PC-9 (cell line): ENCODE data around the gene STX8. TPM values are rescaled to one million over a fixed set of nuclear protein-coding genes. Genes with fewer than 3 reads are reported as not detected.

ENCODE experiments used
- BruUV-seq: library from RNA; stranded (reverse); fragments of 400-500 nt; replicated peaks from 2 replicates; lab custom pipeline; 2021; lab: Mats Ljungman, UMichigan
- CTCF ChIA-PET: fragments of 300-600 bp; sonication (Branson Sonifier 250); formaldehyde crosslinking; loops from one replicate; lab custom pipeline; 2022; ENCODE audit warnings: antibody characterized with exemption; lab: Charles Lee
- POLR2A ChIA-PET: fragments of 300-600 bp; sonication (Branson Sonifier 250); formaldehyde crosslinking; loops from one replicate; lab custom pipeline; 2022; ENCODE audit warnings: antibody characterized with exemption; ENCODE audit not compliant: unreplicated experiment; lab: Charles Lee
- DNase-seq, 2 experiments: peaks; one replicate each; pipeline versions ENCODE4 v3.0.0 to v3.0.0-alpha.2; 2015 to 2022; ENCODE audit warnings: mixed read lengths in 1 of 2
- H2AFZ ChIP-seq: fragments of 200-600 bp; sonication (generic); 2 replicates; pipeline ENCODE4 v1.8.1; 2017; ENCODE audit warnings: antibody characterized with exemption
- H3F3A ChIP-seq: fragments of 200-600 bp; sonication (generic); 2 replicates; pipeline ENCODE4 v1.8.1; 2017; ENCODE audit warnings: antibody characterized with exemption, mild to moderate bottlenecking, low read depth; ENCODE audit not compliant: insufficient read depth
- H3K27ac ChIP-seq: fragments of 200-600 bp; sonication (generic); 2 replicates; pipeline ENCODE4 v1.6.1; 2016; ENCODE audit warnings: mixed run types
- H3K27me3 ChIP-seq: fragments of 200-600 bp; sonication (generic); 2 replicates; pipeline ENCODE4 v1.6.1; 2016; ENCODE audit warnings: low read depth, mixed run types; ENCODE audit not compliant: insufficient read depth
- H3K36me3 ChIP-seq: fragments of 200-600 bp; sonication (generic); 2 replicates; pipeline ENCODE4 v1.6.1; 2016; ENCODE audit warnings: low read depth, mixed run types
- H3K4me1 ChIP-seq: fragments of 200-600 bp; sonication (generic); replicated peaks from 2 replicates; pipeline ENCODE4 v1.6.1; 2016; ENCODE audit warnings: mixed run types; ENCODE audit not compliant: insufficient read depth
- H3K4me2 ChIP-seq: fragments of 200-600 bp; sonication (generic); 2 replicates; pipeline ENCODE4 v1.6.1; 2017; ENCODE audit warnings: mixed run types
- H3K4me3 ChIP-seq: fragments of 200-600 bp; sonication (generic); 2 replicates; pipeline ENCODE4 v1.6.1; 2016; ENCODE audit warnings: mixed run types
- H3K79me2 ChIP-seq: fragments of 200-600 bp; sonication (generic); 2 replicates; pipeline ENCODE4 v1.6.1; 2017; ENCODE audit warnings: low read depth, mixed run types
- H3K9me2 ChIP-seq: fragments of 200-600 bp; sonication (generic); 2 replicates; pipeline ENCODE4 v1.8.1; 2017; ENCODE audit warnings: mild to moderate bottlenecking; ENCODE audit not compliant: insufficient read depth
- H3K9me3 ChIP-seq: fragments of 200-600 bp; sonication (generic); 2 replicates; pipeline ENCODE4 v1.8.1; 2016; ENCODE audit warnings: low read depth; ENCODE audit not compliant: insufficient read depth
- H4K20me1 ChIP-seq: fragments of 200-600 bp; sonication (generic); 2 replicates; pipeline ENCODE4 v1.8.1; 2017; ENCODE audit not compliant: insufficient read depth
- CTCF ChIP-seq: fragments of 200-600 bp; sonication (generic); conservative IDR thresholded peaks from 2 replicates; pipeline ENCODE4 v1.6.1; 2017; ENCODE audit warnings: mixed run types, antibody characterized with exemption, mild to moderate bottlenecking, moderate library complexity
- EZH2 ChIP-seq: fragments of 200-600 bp; sonication (generic); IDR thresholded peaks from 2 replicates; pipeline ENCODE4 v1.8.0; 2017; ENCODE audit warnings: antibody characterized with exemption, low read depth
- intact Hi-C: fragments of 100-400 bp; cut with micrococcal nuclease; formaldehyde crosslinking; loops from one replicate; pipeline ENCODE4 v1.10.0; 2022; ENCODE audit not compliant: unreplicated experiment
- total RNA-seq: library from RNA; stranded (reverse); gene quantifications from 2 replicates; pipeline ENCODE4 v1.2.3, GENCODE V29; 2021

STX8 gene
- total RNA-seq, 1 experiment from 2014 or later = 60.6 TPM

GRCh38 chr17:9401434-9401833 lies 174.2 kb downstream of the STX8 start:
- no peaks in the 10 kb centered on the region for H3K4me1 ChIP-seq
- ChIA-PET POLR2A (no interaction called here), CTCF (no interaction called here)
- peak; percentile 18 to 65 for DNase-seq
- H3K4me3 ChIP-seq = no peak overlapping the region
- no peak for TF ChIP-seq CTCF
- H4K20me1 ChIP-seq = no peaks in the 10 kb centered on the region
- 0 out of 2 replicates have a peak overlapping the region, but pooled peaks have one; percentile 6 for H3K27ac ChIP-seq
- H3K36me3 ChIP-seq = no peaks in the 10 kb centered on the region
- H3K9me2 ChIP-seq = no peaks in the 10 kb centered on the region
- no peaks in the 10 kb centered on the region for H3K79me2 ChIP-seq
- H3K9me3 ChIP-seq = no peaks in the 10 kb centered on the region
- no peak overlapping the region for H2AFZ ChIP-seq
- intact Hi-C loops = loop anchor here (10.0 kb wide), 2 partner anchors 287 to 407 kb away; no protein-coding TSS in a partner anchor
- BruUV-seq = no TSS peak
- H3F3A ChIP-seq = no peaks in the 10 kb centered on the region; the same call in 1 of the 2 replicates
- no peaks in the 10 kb centered on the region for H3K27me3 ChIP-seq
- no peak overlapping the region for H3K4me2 ChIP-seq

- BruUV-seq = no TSS peak
- H3K27ac ChIP-seq = peak overlapping the region; percentile 46
- CTCF ChIA-PET = no interaction called here
These were observed 186.5 kb downstream of the STX8 start for GRCh38 chr17:9389111-9389527.

GRCh38 chr17:9386401-9386800 lies 189.2 kb downstream of the STX8 start:
- Histone ChIP-seq H3K9me3 (no peaks in the 10 kb centered on the region), H3K4me3 (no peak overlapping the region), H3K27ac (no peak overlapping the region), H3K36me3 (no peaks in the 10 kb centered on the region), H3K4me1 (peaks cover 7% of the 10 kb centered on the region; the same call in 1 of the 2 replicates), H2AFZ (no peak overlapping the region), H3K27me3 (no peaks in the 10 kb centered on the region), H3K9me2 (no peaks in the 10 kb centered on the region), H3F3A (peaks cover 7% of the 10 kb centered on the region), H3K4me2 (no peak overlapping the region), H4K20me1 (no peaks in the 10 kb centered on the region), H3K79me2 (no peaks in the 10 kb centered on the region)
- ChIA-PET POLR2A (no interaction called here), CTCF (no interaction called here)
- TF ChIP-seq EZH2 (no peak), CTCF (no peak)
- intact Hi-C loops = no loop called here
- no peak for DNase-seq
- BruUV-seq = no TSS peak

More at GRCh38 chr17:9389111-9389527, 186.5 kb downstream of the STX8 start:
- Histone ChIP-seq H3K9me2 (no peaks in the 10 kb centered on the region), H3K36me3 (no peaks in the 10 kb centered on the region), H3K4me2 (no peak overlapping the region), H4K20me1 (no peaks in the 10 kb centered on the region), H3K79me2 (no peaks in the 10 kb centered on the region), H2AFZ (no peak overlapping the region), H3K27me3 (no peaks in the 10 kb centered on the region), H3F3A (peaks cover 7% of the 10 kb centered on the region), H3K4me1 (peaks cover 7% of the 10 kb centered on the region; the same call in 1 of the 2 replicates), H3K9me3 (no peaks in the 10 kb centered on the region), H3K4me3 (no peak overlapping the region)
- TF ChIP-seq CTCF = no peak
- TF ChIP-seq EZH2 = no peak
- peak; percentile 39 to 89 for DNase-seq
- POLR2A ChIA-PET = interaction anchor here (0.6 kb wide), 1 partner anchor 192 kb away, joined by 3 read pairs; no protein-coding TSS in a partner anchor
- intact Hi-C loops = no loop called here
